DMS79 treated with DMSO at 0.1 percent for 48 hours (cell line): ENCODE data around the gene TMEM53.
"Not testable (repeated sequence)": the region's sequence is repeated elsewhere in the genome, so short reads cannot be mapped to it uniquely, and the experiment has no call there.

Experiments used
- DNase-seq: peaks from one replicate; lab custom pipeline; 2025; lab: John Stamatoyannopoulos, UW

Gene TMEM53

DNA sequence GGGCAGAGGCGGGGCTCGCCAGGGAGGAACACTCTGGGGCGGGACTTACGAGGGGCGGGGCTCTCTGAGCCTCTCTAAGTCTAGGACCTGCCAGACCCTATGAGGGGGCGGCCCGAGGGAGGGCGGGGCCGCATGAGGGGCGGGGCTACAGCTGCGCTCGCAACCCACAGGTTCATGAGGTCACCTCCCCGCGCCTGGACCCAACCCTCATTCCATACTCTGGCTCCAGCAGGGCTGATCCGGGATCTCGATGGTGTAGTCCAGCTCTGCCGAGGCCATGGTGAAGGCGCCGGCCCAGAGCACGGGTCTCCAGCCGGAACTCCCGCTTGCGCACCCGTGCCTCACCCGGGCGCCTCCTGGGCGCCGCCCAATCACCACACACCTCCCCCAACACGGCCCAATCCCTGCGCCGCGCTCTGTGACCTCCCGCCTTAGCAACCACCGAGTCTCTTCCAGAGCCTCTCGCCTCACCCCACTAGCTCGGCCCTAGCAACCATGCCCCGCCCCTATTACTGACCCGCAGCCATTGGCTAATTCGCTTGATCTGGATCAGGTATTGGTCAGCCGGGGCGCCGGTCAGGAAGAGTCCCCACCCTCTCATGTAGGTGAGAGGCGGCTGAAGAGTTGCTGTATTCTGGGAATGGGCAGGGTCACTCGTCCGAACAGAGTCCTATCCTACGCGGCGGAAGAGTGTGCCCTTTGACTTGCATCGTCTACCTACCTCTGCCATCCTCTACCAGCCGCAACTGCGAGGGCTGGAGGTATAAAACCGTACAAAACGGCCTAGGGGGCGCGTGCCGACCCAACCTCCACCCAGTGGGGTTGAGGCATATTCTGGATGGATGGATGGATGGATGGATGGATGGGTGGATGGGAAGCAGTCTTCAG lies at the start of gene TMEM53, which contains the start of gene ARMH1:
Gene TMEM53, minus strand, starts transcription at position 369 of the 888 bp plus-strand sequence. Its CDS starts 90 bp downstream, at position 279.
Gene ARMH1, plus strand, starts transcription at position 602 of the 888 bp plus-strand sequence. CDS start 14,984 bp downstream, outside the sequence.
- peak; percentile 100 for DNase-seq

DNA sequence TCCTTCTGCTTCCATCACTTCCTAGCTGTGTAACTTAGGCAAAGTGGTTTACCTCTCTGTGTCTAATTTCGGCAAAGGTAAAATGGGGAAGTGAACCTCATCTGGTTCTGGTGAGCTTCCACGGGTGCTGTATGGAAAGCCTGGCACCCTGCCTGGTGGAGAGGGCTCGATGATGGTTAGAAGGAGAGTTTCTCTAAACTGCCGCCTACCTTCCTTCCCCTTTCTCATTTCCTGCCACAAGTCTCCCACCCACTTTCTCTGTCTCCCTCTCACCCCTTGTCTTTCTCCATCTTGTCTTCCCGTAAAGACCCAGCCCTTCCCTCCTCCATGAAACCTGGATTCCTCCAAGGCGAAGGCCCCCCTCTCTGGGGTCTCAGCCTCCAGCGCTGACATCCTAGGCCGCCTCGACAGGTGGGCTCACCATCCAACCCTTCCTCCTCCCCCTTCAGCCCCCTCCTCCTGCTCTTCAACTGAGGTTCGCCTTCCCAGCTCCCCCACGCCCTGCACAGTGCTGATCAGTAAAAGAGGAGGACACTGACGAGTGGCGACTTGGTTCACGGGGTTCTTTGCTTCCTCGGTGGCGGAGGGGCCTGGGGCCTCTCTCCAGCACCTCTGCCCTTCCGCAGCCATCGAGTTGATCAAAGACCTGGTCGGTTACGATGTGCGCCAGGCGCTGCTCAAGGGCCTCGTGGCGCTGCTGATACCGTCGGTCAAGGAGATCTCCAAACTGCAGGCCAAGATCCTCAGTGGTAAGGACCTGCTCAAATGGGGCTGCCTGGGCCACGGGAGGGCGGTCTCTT lies 49.4 kb upstream of the TMEM53 start:
- DNase-seq = no peak

DNA sequence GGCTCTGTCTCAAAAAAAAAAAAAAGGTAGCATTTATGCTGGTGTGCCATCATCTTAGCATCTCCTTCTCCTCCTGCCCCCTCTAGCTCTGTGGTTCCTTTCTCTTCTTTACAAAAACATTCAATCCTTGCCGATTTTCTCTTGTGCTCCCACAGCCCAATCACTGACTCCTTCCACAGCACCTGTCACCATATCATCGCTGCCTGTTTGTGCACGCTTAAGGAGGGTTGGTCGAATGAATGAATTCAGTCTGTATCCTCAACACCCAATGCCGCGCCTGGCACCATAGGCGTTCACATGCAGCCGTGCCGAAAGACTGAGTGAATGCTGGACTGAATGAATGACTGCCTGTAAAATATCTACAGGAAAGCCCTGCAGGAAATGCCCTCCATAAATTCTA lies 48.8 kb upstream of the TMEM53 start:
- DNase-seq = no peak

DNA sequence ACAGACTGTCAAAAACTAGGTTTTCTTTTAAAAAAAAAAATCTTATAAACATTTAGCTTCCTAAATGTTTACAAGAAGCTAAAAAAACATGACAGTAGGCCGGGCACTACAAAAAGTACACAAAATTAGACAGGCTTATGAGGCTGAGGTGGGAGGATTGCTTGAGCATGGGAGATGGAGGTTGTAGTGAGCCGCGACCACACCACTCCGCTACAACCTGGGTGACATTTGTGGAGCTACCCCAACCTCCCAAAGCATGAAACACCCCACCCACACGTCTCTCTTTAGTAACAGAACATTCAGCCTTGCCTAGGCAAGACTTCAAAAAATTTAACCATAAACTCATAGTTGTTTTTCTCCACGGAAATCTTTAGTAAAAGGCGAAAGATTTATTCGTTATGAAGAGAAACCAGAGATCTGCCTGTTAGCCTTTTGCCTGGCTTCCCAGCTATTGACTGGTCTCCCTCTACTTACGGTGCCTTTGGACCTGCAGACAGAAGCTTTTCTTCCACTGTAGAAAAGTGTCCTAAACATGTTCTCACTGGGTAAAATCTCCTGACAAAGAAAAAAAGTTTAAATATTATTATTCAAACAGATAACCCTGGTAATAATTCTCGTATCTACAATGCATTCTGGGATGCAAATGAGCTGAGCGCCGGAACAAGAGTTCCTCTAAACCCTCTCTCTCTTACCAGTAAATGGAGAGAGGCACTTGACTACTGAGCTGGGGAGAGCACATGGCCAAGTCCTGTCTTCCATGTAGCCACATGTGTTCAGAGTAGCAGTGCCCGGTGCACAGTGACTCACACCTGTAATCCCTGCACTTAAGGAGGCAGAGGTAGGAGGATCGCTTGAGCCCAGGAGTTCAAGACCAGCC lies 47.4 kb upstream of the TMEM53 start:
- DNase-seq = peak; percentile 98

DNA sequence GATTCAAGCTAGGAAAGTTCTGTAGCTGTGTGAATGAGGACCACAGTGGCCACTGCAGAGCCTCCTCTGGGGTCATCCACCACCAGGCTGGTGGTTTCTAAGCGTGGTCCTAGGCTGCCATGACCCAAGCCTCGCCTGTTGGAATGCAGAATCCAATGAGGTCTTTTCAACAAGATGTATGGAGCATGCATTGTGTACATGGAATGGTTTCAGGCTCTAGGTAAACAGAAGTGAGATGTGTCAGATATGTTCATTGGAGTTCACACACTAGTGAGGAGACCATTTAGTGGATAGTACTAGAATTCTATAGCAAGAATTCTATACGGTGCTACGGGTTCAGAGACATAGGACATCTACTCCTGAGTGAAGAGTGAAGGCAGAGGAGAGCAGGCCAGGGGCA lies 46.0 kb upstream of the TMEM53 start:
- no peak for DNase-seq

DNA sequence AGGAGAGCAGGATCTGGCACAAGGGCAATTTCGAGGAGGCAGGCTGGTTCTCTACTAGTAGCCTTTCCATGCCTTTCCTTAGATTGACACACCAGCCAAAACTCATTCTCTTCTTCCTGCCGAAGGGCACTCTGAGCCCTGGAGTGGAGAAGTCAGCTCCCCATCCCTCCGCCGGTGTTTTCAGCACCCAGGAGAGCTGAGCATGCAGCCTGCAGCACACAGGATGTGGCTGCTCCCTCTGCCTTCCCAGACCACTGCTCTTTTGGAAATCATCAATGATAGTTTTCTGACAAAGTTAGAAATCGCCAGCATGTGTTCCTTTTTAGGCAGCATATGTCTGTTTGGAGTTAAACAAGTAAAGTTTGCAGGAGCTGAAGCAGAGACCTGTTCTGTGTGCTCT lies 45.0 kb upstream of the TMEM53 start:
- no peak for DNase-seq

DNA sequence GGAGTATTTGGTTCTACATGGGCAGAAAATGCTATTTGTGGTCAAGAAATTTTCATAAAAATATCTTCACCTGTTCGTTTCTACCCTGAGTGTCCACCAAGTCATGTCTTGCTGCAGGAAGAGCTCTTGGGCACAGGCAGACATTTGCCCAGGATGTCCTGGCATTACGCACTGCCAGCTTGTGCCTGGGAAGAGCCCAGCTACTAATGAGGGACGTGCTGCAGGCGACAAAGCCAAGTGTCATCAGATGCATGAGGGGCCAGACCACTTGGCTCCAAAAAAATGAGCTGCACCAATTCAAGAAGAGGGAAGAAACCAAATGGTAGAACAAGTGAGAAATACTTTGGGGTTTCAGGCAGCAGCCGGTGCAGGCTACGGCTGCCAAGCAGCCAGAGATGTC lies 43.8 kb upstream of the TMEM53 start:
- no peak for DNase-seq

DNA sequence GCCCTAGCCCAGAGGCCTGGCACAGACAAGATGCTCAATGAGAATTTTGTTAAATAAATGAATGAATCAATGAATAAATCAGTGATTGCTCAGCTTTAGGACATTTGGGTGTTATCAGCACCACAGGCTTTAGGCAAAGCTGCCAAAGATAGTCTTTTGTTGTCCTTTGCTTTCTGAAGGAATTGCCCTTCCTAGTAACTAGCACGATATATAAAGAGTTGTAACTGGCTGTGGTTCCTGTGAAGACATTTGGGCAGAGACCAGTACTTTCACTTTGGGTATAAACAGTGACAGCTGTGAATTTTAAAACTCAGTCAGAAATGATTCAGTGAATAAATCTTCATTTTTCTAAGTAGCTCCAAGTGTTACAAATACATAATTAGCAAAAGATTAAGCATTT lies 43.4 kb upstream of the TMEM53 start:
- no peak for DNase-seq

DNA sequence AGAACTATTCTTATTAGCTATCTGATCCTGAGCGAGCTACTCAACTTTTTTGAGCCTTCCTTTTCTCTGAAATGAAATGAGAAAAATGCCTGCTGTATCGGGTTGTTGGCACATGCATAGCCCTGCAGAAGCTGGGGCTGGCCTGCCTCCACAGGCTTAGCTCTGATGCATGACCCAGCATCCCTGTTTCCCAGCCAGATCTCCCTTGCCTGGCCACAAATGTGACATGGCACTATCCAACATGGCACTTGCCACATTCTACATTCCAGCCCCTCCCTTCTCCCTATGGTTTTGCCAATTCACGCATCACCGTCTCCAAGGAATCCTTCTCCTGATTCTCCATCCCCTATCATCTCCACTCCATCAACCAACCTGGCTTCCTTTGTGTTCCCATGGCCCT lies 42.9 kb upstream of the TMEM53 start:
- no peak for DNase-seq

DNA sequence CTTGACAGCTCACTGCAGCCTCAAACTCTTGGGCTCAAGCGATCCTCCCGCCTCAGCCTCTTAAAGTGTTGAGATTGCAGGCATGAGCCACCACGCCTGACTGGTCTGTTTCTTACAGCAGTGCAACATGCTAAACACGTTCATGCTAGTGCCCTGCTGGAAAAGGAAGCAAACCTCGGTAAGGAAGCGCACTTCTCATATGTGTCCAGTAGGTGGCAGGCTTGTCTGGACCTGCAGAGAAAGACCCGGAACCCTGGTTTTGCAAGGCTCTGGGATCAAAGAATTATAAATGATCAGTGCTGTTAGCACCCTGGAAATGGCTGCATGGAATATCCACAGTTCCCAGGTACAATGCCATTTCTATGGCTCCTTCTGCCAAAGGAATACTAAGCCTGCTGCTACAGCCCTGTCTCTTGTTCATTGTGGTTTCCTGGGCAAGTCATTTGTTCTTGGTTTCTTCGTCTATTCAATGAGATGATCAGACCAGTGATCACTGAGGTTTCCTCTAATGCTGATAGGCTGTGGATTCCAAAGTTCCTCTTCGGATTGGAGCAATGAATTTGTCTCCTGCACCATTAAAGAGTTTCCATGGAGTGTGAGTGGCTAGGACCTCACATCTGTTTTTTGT lies 40.8 kb upstream of the TMEM53 start:
- peak; percentile 80 for DNase-seq

DNA sequence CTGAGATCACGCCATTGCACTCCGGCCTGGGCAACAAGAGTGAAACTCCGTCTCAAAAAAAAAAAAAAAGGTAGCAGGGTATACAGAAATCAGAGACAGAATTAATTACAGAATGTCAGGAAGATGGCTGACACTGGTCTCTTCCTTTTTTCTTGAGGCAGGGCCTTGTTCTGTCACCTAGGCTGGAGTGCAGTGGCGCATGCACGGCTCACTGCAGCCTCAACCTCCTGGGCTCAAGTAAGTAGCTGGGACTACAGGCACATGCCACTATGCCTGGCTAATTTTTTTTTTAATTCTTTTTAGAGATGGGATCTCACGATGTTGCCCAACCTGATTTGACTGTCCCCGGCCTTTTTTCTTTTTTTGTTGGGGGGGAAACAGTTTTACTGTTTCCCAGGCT lies 40.3 kb upstream of the TMEM53 start:
- no peak for DNase-seq

DNA sequence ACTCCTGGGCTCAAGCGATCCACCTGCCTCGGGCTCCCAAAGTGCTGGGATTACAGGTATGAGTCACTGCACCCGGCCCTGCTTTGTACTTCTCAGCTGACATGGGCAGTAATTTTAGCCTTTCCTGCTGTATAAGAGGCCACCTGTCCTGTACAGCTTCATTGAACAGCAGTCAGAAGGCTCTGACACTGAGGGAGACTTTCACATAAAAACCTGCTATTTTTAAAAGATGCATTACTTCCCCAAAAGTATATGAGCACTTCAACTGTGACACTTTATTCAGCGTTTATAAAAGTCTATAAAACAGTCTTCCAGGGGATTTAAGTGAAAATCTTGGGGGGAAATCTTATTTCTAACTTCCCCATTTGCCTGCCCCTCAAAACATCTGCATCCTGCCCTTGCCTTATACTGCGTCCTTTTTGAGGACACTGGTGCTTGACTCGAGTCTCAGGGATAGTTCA lies 39.1 kb upstream of the TMEM53 start:
- peak; percentile 67 for DNase-seq

DNA sequence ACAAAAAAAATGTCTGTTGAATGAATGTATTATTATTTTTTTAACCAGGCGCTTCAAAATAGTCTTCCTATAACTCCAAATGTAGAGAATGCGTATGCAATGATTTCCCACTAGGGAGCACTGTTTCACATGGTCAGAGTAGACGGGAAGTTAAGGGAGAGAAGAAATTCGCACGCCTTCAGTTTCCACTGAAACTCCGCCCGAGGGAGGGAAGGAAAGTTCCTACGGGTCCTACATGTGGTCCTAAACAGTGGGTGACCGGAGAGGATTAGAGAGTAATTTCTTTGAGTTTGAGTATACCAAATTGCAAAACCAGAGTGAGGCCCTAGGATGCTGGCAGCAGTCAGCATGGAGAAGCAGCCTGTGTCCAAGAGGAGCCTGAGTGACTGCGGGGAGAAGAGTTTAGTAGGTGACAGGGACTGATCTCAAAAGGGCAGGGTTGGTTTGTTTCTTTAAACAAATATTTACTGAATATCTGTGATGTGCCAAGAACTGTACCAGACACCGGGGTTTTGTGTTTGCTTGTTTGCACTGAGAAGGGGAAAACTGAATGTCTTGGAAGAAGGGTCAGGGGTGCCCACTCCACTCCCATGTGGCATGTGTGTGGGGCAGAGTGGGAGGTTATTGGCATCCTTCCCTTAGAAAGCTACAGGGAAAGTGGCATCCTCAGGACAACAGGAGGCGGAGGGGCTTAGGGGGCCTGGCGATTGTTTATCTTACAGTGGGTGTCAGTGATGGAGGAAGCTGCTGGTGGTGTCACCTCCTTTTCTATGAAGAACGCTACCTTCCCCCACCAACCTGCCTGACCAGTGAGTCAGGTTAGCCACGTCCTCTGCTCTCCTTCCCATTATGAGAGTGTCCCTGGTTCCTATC lies 33.9 kb upstream of the TMEM53 start:
- no peak for DNase-seq

DNA sequence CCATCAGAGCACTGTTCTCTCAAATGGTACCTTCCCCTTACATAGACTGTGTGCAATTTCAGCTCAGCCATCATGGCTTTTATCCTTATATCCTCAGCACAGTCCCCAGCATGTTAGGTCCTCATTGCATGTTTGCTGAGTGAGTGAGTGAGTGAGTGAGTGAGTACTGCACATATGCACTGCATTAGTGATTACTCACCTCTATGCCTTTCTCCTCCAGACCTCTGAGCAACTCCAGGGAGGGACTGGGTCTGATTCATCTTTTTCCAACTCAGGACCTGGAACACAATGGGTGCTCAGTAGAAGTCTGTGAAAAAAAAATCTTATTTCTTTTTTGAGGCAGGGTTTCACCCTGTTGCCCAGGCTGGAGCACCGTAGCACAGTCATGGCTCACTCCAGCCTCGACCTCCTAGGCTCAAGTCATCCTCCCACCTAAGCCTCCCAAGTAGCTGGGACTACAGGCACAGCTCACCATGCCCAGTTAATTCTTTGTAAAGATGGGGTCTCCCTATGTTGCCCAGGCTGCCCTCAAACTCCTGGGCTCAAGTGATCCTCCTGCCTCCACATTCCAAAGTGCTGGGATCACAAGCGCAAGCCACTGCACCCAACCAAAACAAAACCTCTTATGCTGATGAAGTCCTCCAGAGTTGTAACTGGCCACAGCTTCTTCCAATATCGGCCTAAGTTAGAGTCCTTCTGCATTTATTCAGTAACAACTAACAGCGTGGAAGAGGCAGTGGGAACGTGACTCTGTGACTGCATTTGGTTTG lies 33.0 kb upstream of the TMEM53 start:
- DNase-seq = no peak

DNA sequence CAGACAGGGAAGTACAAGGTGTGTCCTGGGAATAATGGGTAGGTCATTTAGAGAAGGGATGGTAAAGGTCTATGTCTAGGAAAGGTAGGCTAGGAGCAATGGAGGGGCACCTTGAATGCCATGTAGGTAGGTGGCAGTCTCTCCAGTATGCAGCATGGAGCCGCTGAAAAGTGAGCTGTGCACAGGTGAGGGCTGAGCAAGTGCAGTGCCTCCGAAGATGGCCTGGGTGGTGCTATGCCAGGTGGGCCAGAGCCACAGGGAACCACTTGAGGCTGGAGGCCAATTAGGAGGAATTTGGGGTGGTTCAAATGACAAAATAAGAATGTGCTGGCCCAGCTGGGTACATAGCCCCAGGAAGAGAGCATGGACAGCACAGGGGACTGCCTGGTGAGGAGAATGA lies 31.7 kb upstream of the TMEM53 start:
- DNase-seq = no peak

DNA sequence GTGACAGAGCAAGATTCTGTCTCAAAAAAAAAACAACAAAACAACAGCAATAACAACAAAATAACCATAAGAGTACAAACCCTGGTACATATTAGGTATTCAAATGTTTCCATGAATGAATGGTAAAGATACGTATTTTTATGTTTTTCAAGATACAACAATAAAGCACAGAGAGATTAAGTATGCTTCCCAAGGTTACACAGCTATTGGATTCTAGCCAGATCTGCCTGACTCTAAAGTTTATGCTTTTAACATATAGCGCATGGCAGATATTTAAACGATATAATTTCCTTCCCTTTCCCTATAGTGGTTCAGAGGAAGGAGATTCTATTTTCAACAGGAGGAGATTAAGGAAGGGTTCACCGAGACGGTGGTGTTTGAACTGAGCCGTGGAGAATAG lies 31.2 kb upstream of the TMEM53 start:
- no peak for DNase-seq

DNA sequence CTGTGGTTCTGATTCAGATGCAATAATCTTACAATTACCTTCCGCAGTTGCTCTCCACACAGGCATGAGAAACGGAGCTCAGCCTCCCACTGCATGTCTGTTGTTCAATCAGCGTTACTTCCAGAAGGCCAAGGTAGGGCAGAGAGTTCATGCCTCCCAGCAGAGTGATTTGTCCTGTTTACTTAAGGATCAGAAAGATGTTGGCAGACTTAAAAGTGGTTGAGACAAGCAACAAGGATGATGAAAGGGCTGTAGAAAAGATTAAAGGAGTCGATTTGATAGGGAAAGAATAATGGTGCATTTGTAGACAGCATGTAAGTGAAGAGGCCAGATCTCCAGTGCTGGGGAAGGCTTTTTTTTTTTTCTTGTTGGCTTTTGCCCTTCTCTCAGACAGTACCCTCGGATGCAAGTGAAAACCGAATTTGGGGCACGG lies 26.9 kb upstream of the TMEM53 start:
- peak; percentile 80 for DNase-seq

DNA sequence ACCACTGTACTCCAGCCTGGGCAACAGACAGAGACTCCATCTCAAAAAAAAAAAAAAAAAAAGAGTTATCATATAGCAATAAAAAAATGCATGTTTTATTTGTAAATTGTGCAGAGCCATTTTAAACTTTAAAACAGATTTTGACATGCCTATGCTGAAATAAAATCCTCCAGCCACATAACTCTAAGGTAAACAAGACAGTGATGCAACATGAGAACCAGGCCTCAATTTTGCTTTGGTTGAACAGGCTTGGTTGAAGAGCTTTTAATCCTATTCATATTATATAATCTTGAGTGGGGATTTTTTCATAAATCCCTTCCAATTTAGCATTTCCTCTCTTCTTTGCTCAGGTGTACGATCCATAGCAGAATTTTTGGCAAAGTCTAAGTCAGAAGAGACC lies 26.3 kb upstream of the TMEM53 start:
- DNase-seq = peak; percentile 80

DNA sequence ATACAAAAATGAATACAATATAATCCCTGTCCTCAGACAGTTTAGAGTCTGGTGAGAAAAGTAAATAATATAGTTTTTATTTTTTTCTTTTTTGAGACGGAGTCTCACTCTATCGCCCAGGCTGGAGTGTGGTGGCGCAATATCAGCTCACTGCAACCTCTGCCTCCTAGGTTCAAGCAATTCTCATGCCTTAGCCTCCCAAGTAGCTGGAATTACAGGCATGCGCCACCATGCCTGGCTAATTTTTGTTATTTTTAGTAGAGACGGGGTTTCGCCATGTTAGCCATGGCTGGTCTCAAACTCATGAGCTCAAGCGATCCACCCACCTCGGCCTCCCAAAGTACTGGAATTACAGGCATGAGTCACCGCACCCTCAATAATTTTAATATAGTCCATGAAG lies 25.1 kb upstream of the TMEM53 start:
- not testable (repeated sequence) for DNase-seq

DNA sequence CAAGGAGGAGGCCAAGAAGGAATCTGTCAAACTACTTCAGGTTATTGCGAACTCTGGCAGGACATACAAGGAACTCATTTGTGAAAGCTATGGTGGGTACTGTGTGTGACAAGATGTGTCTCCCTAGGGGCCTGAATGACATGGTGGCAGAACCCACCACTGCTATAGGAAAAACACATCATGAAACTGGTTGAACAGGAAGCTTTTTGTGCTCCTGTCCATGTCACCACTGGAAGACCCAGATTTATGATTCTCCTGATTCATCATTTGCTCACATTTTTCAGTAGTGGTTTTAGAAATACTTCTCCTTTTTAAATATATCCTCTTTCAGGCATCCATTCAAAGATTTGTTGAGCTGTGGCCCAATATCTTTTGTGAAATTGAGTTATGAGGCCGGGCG lies 23.9 kb upstream of the TMEM53 start:
- no peak for DNase-seq
